OCI-LY3 (cell line): Measurements from ENCODE around the gene AKIP1.

Experiments
- EZH2phosphoT487 ChIP-seq: fragments of 200-600 bp; shearing (Covaris generic); IDR thresholded peaks from 2 replicates; pipeline ENCODE4 v1.6.1; 2018; ENCODE audit warnings: antibody characterized with exemption, mixed run types, low read depth
- TF ChIP-seq, protein P1 (sequence below): fragments of 200-600, 300-600 bp; sonication (generic); IDR thresholded peaks from 2 replicates; pipeline ENCODE4 v1.5.1; 2014; ENCODE audit warnings: antibody characterized with exemption, low read length, low read depth

GRCh38 chr11:8948886-8949285 is 37.9 kb downstream of the AKIP1 start:
- TF ChIP-seq, protein P1, sequence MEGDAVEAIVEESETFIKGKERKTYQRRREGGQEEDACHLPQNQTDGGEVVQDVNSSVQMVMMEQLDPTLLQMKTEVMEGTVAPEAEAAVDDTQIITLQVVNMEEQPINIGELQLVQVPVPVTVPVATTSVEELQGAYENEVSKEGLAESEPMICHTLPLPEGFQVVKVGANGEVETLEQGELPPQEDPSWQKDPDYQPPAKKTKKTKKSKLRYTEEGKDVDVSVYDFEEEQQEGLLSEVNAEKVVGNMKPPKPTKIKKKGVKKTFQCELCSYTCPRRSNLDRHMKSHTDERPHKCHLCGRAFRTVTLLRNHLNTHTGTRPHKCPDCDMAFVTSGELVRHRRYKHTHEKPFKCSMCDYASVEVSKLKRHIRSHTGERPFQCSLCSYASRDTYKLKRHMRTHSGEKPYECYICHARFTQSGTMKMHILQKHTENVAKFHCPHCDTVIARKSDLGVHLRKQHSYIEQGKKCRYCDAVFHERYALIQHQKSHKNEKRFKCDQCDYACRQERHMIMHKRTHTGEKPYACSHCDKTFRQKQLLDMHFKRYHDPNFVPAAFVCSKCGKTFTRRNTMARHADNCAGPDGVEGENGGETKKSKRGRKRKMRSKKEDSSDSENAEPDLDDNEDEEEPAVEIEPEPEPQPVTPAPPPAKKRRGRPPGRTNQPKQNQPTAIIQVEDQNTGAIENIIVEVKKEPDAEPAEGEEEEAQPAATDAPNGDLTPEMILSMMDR, result no peak
- TF ChIP-seq EZH2phosphoT487, result no peak
